GM08714 (cell line): Measurements from ENCODE around the gene B3GALT6.

ENCODE experiments used
- H3K4me3 ChIP-seq: fragments of 200-500 bp; sonication (Bioruptor generic); 2 replicates; pipeline ENCODE4 v1.5.1; 2014; ENCODE audit warnings: mild to moderate bottlenecking, low read length, inconsistent platforms
- ZNF274 ChIP-seq: IDR thresholded peaks from 2 replicates; pipeline ENCODE4 v1.6.1; 2012; ENCODE audit warnings: mild to moderate bottlenecking, low read depth, low read length

Gene B3GALT6

GRCh38 chr1:1206376-1206965 is 25.6 kb upstream of the B3GALT6 start, which contains the start of gene TNFRSF18:
Gene TNFRSF18, minus strand, starts transcription at chr1:1206592. Its CDS starts 21 bp downstream, at chr1:1206571.
- TF ChIP-seq ZNF274 = no peak
- H3K4me3 ChIP-seq = no peak within 1 kb of the TSS; the same call in 1 of the 2 replicates

- no peak overlapping the region for H3K4me3 ChIP-seq
- no peak for TF ChIP-seq ZNF274
Measured at GRCh38 chr1:1206966-1207531, 25.0 kb upstream of the B3GALT6 start.

DNA sequence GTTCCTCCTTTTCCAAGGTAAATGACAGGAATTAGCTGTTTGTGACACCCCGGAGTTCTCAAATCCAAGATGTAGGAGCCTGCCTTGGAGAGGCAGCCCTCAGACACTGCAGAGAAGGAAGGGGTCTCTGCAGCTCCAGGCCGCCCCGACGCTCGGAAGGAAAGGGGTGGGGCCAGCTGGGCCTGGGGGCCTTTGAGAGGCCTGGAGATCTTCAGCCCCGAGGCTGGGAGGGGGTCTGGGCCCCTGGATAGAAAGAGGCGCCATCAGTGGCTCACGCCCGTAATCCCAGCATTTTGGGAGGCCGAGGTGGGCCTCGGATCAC is 24.5 kb upstream of the B3GALT6 start:
- no peak for TF ChIP-seq ZNF274
- H3K4me3 ChIP-seq = no peak overlapping the region

DNA sequence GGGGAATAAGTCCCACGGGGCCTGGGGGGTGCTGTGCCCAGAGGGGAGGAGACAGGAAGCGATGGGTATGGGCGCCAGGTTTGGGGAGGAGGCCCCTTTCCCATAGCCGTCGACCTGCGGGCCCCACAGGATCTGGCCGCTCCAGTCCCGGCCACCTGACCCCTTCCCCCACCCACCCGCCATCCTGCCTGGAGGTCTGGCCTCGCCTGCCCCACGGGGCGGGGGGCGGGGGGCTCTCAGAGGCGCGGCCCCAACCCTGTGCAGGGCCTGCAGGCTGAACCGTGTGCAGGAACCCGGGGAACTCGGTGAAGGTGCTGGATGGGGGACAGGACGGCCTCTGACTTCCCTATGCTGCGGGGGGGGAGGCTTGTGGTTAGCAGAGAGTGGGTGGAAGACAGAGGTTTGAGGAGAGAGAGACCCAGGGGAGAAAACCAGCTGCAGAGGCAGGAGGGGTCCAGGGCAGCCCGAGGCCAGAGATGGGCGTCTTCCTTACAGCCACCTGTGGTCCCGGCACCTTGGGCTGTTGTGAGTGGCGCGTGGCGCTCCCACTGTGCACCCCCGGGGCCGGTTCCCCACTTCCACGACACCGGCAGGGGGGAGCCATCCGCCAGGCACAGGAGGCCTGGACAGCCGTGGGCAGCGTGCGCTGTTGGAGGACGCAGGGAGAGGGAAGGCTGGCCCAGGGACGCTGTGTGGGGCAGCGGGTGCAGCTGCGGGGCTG is 23.2 kb upstream of the B3GALT6 start:
- no peak for TF ChIP-seq ZNF274
- H3K4me3 ChIP-seq = no peak overlapping the region

GRCh38 chr1:1210726-1211540 is 21.1 kb upstream of the B3GALT6 start:
- TF ChIP-seq ZNF274 = no peak
- no peak overlapping the region for H3K4me3 ChIP-seq

DNA sequence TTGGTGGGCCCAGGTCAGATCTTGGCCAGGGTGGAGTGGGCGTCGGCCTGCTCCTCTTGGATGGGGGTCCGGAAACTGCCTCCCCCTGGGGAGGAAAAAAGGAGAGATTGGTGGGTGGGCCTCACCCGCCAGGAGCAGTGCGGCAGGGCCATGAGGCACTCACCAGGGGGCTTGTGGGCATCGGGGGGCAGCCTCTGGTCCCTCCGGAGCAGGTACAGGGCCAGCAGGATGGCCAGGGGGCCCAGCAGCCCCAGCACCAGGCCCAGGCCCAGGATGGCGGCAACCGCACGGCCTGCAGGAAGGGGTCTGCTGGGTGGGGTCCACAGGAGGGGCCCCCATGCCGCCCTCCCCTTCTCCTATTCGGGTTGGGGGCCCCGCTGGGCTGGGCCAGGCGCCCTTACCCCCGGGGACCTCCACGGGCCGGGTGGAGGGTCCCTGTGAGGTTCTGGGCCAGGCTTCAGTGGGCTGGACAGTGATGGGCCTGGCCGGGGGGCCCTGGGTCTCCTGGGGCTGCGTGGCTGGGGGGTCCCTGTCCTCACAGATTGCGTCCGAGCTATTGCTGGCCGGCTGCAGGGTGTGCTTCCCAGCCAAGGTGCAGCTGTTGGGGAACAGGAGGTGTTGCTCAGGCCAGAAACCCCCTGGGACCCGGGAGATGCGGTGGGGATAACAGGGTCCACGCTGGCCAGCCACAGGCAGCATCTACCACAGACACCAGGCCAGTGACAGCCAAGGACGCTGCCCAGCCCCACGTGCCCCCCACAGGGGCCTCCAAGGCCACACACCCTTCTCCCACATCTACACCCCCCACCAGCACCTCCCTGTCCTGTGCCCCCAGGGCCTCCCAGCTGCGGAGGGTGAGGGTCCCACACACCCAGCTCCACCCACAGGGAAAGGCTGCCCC is 20.2 kb upstream of the B3GALT6 start:
- H3K4me3 ChIP-seq = no peak overlapping the region

GRCh38 chr1:1212780-1213344 is 19.2 kb upstream of the B3GALT6 start:
- TF ChIP-seq ZNF274 = no peak
- no peak overlapping the region; the same call in 1 of the 2 replicates for H3K4me3 ChIP-seq

More for the DNA sequence above, 20.2 kb upstream of the B3GALT6 start:
- TF ChIP-seq ZNF274 = no peak

DNA sequence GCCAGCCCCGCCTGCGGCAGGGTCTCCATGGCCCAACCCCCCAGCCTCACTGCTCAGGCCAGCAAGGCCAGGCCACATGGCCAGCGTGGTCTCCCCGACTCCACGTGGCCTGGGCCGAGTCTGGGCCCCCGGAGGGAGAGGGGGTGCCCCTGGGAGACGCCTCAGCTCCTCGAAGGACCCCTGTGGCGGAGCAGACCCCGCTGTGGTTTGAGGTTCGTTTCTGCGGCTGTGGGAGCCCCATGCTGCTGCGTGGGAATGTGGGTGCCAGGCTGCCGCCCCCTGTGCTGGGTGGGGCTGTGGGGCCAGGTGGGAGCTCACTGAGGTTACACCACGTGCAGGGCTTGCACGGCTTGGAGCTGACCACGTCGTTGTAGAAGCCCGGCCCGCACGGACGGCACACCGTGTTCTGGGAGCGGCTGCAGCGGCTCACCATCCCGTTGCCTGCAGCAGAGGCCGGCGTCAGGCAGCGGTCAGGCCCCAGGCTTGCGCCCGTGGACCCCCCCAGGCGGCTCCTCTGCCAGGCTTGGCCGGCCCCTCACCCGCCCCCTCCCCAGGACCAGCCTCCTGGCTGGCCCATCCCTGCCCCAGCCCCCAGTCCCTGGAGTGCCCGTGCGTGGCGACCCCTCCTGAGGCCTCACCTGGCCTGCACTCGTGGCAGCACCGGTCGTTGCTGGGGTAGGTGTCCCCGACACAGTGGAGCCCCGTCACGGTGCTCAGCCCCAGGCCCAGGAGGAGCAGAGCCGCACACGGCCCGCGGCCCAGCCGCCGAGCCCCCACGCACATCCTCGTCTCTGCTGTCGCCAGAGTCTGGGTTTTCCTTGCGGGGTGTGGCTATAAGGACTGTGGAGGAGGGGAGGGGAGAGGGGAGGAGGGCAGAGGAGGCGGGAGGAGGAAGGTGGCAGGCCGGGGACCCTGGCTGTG is 18.4 kb upstream of the B3GALT6 start, which contains the start of gene TNFRSF4:
Gene TNFRSF4, minus strand, starts transcription at position 809 of the 921 bp plus-strand sequence. Its CDS starts 26 bp downstream, at position 783.
- TF ChIP-seq ZNF274 = no peak
- no peak within 1 kb of the TSS for H3K4me3 ChIP-seq

DNA sequence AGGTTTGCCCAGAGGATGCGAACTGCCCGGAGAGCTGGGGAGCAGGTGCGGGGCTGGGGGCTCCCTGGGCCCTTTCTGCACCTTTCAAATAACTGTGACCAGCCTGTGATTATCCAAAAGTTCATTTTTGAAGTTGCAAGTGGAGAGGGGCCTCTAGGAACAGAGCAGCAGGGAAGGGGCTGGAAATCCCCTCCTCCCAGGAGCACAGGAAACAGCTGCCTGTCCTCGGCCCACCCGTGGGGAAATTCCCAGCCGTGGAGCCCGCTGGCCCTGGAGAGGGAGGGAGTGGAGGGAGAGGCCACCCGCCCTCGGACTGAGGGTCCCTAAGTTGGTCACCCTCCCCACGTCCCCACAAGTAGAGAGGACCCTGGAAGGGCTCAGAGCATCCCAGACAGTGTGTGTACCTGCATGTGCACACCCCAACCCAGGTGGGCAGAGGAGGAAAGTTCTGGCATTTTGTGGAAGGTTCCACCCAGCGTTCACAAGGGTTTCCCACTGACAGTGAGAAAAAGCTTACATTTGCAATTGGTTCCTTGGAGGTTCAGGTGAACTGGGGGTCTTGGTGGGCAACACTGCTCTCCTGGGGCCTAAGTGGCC is 16.9 kb upstream of the B3GALT6 start:
- H3K4me3 ChIP-seq = no peak overlapping the region
- no peak for TF ChIP-seq ZNF274

DNA sequence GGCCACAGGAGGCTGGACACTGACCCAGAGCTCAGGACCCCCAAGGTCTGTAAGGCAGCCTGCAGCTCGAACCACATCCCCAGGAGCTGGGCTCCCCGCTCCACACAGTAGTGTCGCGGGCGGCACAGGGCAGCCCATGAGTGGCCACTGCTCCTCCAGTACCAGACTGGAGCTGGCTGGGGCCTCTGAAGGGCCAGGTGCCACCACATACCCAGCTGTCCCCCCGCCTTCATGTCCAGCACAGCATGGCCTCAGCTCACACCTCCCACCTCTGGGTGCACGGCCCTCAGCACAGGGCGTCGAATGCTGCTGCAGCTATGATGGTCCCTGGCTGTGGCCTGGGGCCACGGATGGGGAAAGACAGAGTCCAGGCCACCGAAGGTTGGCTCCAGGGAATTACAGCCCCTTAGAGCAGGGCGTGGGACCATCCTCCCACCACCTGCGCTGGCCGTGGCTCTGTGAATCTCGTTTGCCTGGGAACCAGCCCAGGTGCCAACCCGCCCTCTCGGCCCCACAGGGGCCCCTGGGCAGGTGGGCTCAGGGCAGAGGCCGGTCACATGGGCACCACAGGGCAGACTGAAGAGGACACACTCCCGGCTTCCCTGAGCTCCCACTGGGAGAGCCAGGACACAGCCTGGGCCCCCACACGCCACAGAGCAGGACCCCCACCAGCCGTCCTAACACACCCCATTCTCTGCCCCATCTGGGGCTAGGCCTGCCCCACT is 16.0 kb upstream of the B3GALT6 start:
- TF ChIP-seq ZNF274 = no peak

More for the DNA sequence above, 16.0 kb upstream of the B3GALT6 start:
- H3K4me3 ChIP-seq = no peak overlapping the region
